Stimulated activated CD8-positive, alpha-beta memory T cell treated with anti-CD3 and anti-CD28 coated beads, Interleukin-4, amount 100 ng/mL, for 4 hours (primary cell): ENCODE results near the gene COASY.
"Not testable (repeated sequence)": the region's sequence is repeated elsewhere in the genome, so short reads cannot be mapped to it uniquely, and the experiment has no call there.

Experiments used
- DNase-seq, 2 donors: peaks; one replicate each; pipeline ENCODE4 v3.0.0-alpha.2; 2020; ENCODE audit warnings: low read depth in 2 of 2, low spot score in 1 of 2

The COASY gene

DNA sequence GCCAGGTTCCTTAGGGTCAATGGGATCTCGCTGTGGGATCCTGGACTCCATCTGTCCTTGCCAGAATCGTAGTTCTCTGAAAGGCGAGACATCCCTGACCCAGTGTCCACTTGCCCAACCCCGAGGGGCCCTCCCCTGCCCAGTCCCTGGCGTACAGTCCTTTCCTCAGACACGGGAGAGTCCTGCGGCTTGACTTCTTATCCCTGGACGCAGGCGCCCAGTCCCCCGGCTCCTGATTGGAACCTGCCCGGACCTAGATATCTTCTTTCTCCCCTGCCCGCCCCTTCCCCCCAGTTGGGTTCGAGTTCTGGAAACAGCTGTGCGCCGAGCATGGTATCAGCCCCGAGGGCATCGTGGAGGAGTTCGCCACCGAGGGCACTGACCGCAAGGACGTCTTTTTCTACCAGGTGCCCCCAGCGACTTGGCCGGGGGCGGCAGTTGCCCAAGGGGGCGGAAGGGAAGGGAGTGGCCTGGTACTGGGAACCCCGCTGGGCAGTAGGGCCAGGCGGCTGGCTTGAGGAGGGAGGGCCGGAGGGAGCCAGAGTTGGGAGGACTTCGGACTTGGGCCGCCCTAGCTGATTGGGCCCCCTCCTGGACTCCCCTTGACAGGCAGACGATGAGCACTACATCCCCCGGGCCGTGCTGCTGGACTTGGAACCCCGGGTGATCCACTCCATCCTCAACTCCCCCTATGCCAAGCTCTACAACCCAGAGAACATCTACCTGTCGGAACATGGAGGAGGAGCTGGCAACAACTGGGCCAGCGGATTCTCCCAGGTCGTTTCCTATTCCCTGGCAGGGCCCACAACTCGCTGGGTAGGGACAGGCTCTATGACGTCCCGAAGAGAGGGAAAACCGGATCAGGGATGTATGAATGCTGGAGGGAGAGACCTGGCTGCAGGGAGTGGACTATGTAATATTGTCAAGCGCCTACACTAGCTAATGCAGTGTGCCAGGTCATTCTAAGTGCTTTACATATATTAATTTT lies 48.2 kb downstream of the COASY start:
- DNase-seq = not testable (repeated sequence)

DNA sequence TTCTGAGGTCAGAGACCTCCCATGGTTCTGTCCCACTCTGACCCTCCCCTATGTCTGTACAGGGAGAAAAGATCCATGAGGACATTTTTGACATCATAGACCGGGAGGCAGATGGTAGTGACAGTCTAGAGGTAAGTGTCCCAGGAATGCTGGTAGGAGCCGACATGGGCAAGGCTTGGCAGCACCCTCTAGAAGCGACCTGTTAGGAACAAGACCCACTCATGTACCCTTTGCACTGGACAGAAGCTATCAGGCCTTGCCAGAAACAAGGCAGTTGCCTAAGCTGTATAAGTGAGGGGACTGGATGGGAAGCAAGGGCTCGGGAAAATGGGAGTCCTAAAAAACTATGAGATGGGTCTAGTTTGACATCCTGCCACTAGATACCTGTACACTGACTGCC lies 50.1 kb downstream of the COASY start:
- no peak for DNase-seq

DNA sequence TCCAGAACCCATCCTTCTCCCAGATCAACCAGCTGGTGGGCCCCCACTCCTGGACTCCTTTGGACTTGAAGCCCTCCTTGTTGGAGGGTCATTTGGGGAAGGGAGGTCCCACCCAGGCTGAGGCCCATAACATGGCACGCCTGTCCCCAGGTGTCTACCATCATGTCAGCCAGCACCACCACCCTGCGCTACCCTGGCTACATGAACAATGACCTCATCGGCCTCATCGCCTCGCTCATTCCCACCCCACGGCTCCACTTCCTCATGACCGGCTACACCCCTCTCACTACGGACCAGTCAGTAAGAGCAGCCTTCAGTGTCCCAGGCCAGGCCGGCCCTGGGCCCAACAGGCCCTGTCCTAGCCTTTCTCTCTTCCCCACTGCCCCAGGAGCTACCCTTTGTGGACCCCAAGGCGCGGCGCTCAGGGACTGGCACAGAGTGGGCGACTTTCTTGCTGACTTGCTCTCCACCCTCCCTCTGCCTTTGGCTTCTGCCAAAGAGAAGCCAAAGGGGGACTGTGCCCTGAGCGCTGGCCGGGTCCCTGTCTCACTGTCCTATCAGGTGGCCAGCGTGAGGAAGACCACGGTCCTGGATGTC lies 51.8 kb downstream of the COASY start:
- no peak for DNase-seq
